Measurements from ENCODE around the gene TMEM174.
A peak's percentile ranks its signal among the peaks of the same experiment; 100 is the strongest.
"Not testable (repeated sequence)": the region's sequence is repeated elsewhere in the genome, so short reads cannot be mapped to it uniquely, and the experiment has no call there.

TMEM174 gene

GRCh38 chr5:73197637-73198257 lies 24.8 kb downstream of the TMEM174 start:
- no peak for DNase-seq

GRCh38 chr5:73198833-73199592 lies 26.0 kb downstream of the TMEM174 start:
- no peak for DNase-seq

- no peak for DNase-seq
Measured at GRCh38 chr5:73199671-73200070, 26.7 kb downstream of the TMEM174 start.

- peak; percentile 52 to 71 for DNase-seq
Measured at GRCh38 chr5:73201547-73202513, 28.8 kb downstream of the TMEM174 start.

- DNase-seq, result no peak
Measured at GRCh38 chr5:73204332-73204731, 31.3 kb downstream of the TMEM174 start.

GRCh38 chr5:73204733-73205132 lies 31.7 kb downstream of the TMEM174 start:
- DNase-seq, result no peak

- DNase-seq, result no peak
Measured at GRCh38 chr5:73205305-73205704, 32.3 kb downstream of the TMEM174 start.

GRCh38 chr5:73207239-73207638 lies 34.2 kb downstream of the TMEM174 start:
- DNase-seq, result not testable (repeated sequence)

GRCh38 chr5:73209075-73209474 lies 36.1 kb downstream of the TMEM174 start:
- DNase-seq, result not testable (repeated sequence)

- DNase-seq, result not testable (repeated sequence)
Measured at GRCh38 chr5:73212693-73213092, 39.7 kb downstream of the TMEM174 start.

- DNase-seq, result peak in 1 of 2 experiments; percentile 11
Measured at GRCh38 chr5:73213566-73213998, 40.6 kb downstream of the TMEM174 start.

GRCh38 chr5:73214306-73214705 lies 41.3 kb downstream of the TMEM174 start:
- DNase-seq, result no peak

- no peak for DNase-seq
Measured at GRCh38 chr5:73214996-73215395, 42.0 kb downstream of the TMEM174 start.

GRCh38 chr5:73215531-73215890 lies 42.5 kb downstream of the TMEM174 start:
- no peak for DNase-seq

GRCh38 chr5:73215891-73216610 lies 43.1 kb downstream of the TMEM174 start:
- DNase-seq, result peak; percentile 32 to 63

GRCh38 chr5:73218552-73219171 lies 45.7 kb downstream of the TMEM174 start:
- DNase-seq, result no peak

- DNase-seq, result not testable (repeated sequence)
Measured at GRCh38 chr5:73219336-73219735, 46.3 kb downstream of the TMEM174 start.

- DNase-seq, result no peak
Measured at GRCh38 chr5:73221161-73221560, 48.2 kb downstream of the TMEM174 start.

- DNase-seq, result no peak
Measured at GRCh38 chr5:73221726-73222125, 48.7 kb downstream of the TMEM174 start.

GRCh38 chr5:73222173-73222572 lies 49.2 kb downstream of the TMEM174 start:
- DNase-seq, result no peak

Measured in stimulated activated CD4-positive, alpha-beta T cell treated with anti-CD3 and anti-CD28 coated beads, Interleukin-4, amount 100 ng/mL, for 4 hours (primary cell).